Measurements from ENCODE around the gene POR.

GRCh38 chr7:75962607-75963380, 47.8 kb downstream of the POR start:
- TF ChIP-seq POLR2A (IDR thresholded peaks at IDR 0.05; ENCODE audit: low read depth, low read length) (no peak), POLR2AphosphoS5 (IDR thresholded peaks at IDR 0.05; ENCODE audit: low read depth, low read length) (no peak)
